Ascending aorta (tissue), 2 donors: Measurements from ENCODE around the gene GRK7. TPM values are rescaled to one million over a fixed set of nuclear protein-coding genes. Genes with fewer than 3 reads are reported as not detected.

Source experiments
- DNase-seq, 2 donors: peaks; one replicate each; pipeline ENCODE4 v3.0.0-alpha.2; 2019; ENCODE audit warnings: low spot score in 2 of 2
- H3K27ac ChIP-seq, 2 donors: fragments of 200-600 bp; sonication (generic); one replicate each; pipeline ENCODE4 v1.5.1; 2016 to 2017; ENCODE audit warnings: mild to moderate bottlenecking in 1 of 2
- H3K27me3 ChIP-seq: fragments of 200-600 bp; sonication (generic); one replicate; pipeline ENCODE4 v1.5.1; 2017
- H3K36me3 ChIP-seq, 2 donors: fragments of 200-600 bp; sonication (generic); one replicate each; pipeline ENCODE4 v1.5.1; 2016
- H3K4me1 ChIP-seq, 2 donors: fragments of 200-600 bp; sonication (generic); one replicate each; pipeline ENCODE4 v1.5.1; 2016 to 2017; ENCODE audit warnings: mild to moderate bottlenecking in 1 of 2
- H3K4me3 ChIP-seq, 2 donors: fragments of 200-600 bp; sonication (generic); one replicate each; pipeline ENCODE4 v1.5.1; 2016 to 2017; ENCODE audit warnings: mild to moderate bottlenecking in 1 of 2
- H3K9me3 ChIP-seq, 2 donors: fragments of 200-600 bp; sonication (generic); one replicate each; pipeline ENCODE4 v1.5.1; 2016
- CTCF ChIP-seq, 3 experiments: fragments of 200-600 bp in 2 of 3; fragments of 450-650 bp in 1 of 3; sonication (generic) in 2 of 3; IDR thresholded peaks; one replicate each; pipeline ENCODE4 v1.5.1; 2016 to 2019; ENCODE audit warnings: antibody characterized with exemption in 3 of 3, mild to moderate bottlenecking in 1 of 3, moderate library complexity in 1 of 3
- intact Hi-C: fragments of 100-400 bp; cut with DNase I; formaldehyde crosslinking; loops from one replicate; pipeline ENCODE4 v1.15.1; 2023
- total RNA-seq: library from RNA; depleted of rRNA; stranded (reverse); fragments of >200 nt; gene quantifications from one replicate; pipeline ENCODE4 v1.1.0, GENCODE V29; 2016

The GRK7 gene
- total RNA-seq, 1 donor from 2014 or later = not detected

GRCh38 chr3:141735770-141736465 lies 27.3 kb upstream of the GRK7 start:
- H3K9me3 ChIP-seq = no peaks in the 10 kb centered on the region
- peaks cover 0 to 16% of the 10 kb centered on the region in 2 donors for H3K4me1 ChIP-seq
- no peak for DNase-seq
- H3K27me3 ChIP-seq = no peaks in the 10 kb centered on the region
- no peaks in the 10 kb centered on the region for H3K36me3 ChIP-seq
- TF ChIP-seq CTCF (IDR thresholded peaks at IDR 0.05) = no peak
- intact Hi-C loops = loop anchor here (5.0 kb wide), 4 partner anchors 79 to 711 kb away; partner anchors contain the start of genes RASA2 and XRN1
- H3K4me3 ChIP-seq = no peak overlapping the region
- H3K27ac ChIP-seq = no peak overlapping the region

- H3K36me3 ChIP-seq = no peaks in the 10 kb centered on the region
- intact Hi-C loops = loop anchor here (5.0 kb wide), 4 partner anchors 80 to 710 kb away; partner anchors contain the start of genes RASA2 and XRN1
- peak overlapping the region in 1 of 2 donors; percentile 93 for H3K27ac ChIP-seq
- TF ChIP-seq CTCF (IDR thresholded peaks at IDR 0.05) = no peak
- H3K9me3 ChIP-seq = no peaks in the 10 kb centered on the region
- no peak for DNase-seq
- H3K27me3 ChIP-seq = no peaks in the 10 kb centered on the region
- H3K4me3 ChIP-seq = no peak overlapping the region
- H3K4me1 ChIP-seq = peaks cover 0 to 20% of the 10 kb centered on the region in 2 donors
Observed at GRCh38 chr3:141737093-141737492, 26.1 kb upstream of the GRK7 start.

- Histone ChIP-seq H3K36me3 (no peaks in the 10 kb centered on the region), H3K27me3 (no peaks in the 10 kb centered on the region), H3K4me1 (peaks cover 0 to 22% of the 10 kb centered on the region in 2 donors), H3K4me3 (peak overlapping the region; percentile 91 to 97), H3K27ac (peak overlapping the region; percentile 93 to 99), H3K9me3 (no peaks in the 10 kb centered on the region)
- intact Hi-C loops = loop anchor here (1.0 to 5.0 kb wide), 8 partner anchors 26 to 710 kb away; partner anchors contain the start of genes ATP1B3, RASA2 and XRN1
- no peak for TF ChIP-seq CTCF (IDR thresholded peaks at IDR 0.05)
- DNase-seq = no peak
Observed at GRCh38 chr3:141737678-141738021, 25.6 kb upstream of the GRK7 start.

DNA sequence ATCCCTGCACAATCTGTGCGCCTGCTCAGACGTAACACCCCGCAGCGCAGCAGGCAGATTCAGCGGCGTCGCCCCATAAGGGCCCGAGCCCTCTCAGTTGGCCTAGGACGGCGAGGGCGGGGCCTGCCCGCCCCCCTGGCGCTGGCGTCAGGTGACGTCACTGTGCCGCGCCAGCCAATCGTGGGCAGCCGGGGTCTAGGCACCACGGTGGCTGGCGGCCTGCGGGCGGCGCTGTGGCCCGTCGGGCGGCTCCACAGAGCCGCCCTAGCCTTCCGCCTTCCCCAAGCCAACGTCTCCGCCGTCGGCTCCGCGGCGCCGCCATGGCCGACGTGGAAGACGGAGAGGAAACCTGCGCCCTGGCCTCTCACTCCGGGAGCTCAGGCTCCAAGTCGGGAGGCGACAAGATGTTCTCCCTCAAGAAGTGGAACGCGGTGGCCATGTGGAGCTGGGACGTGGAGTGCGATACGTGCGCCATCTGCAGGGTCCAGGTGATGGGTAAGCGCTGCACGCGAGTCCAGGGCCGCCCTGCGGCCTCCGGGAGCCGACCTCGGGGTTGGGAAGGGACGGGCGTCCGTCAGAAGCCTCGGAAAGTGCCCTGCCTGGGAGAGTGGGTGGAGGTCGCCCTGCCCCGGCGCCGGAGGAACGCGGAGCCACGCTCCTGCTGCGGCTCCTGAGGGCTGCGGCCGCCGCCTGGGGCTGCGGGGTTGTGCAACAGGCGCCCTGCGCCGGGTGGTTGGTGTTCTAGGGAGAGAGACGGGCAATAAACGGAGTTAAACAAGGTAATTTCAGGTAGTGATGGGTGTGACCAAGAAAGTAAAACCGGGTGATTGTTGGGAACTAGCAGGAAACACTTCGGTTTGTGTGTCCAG lies 25.0 kb upstream of the GRK7 start, which contains the start of gene RNF7:
Gene RNF7 (plus strand): TSS at position 277 of the 869 bp plus-strand sequence. CDS start 44 bp downstream, at position 321.
- peak; percentile 85 to 98 for DNase-seq
- H3K27me3 ChIP-seq = no peaks in the 10 kb centered on the region
- peak within 1 kb of the TSS; percentile 93 to 99 for H3K27ac ChIP-seq
- peaks cover 0 to 24% of the 10 kb centered on the region in 2 donors for H3K4me1 ChIP-seq
- peak within 1 kb of the TSS; percentile 91 to 97 for H3K4me3 ChIP-seq
- H3K36me3 ChIP-seq = no peaks in the 10 kb centered on the region
- intact Hi-C loops = loop anchor here (1.0 to 5.0 kb wide), 8 partner anchors 27 to 709 kb away; partner anchors contain the start of genes ATP1B3, RASA2 and XRN1
- TF ChIP-seq CTCF (IDR thresholded peaks at IDR 0.05) = peak; percentile 87 to 97 (median 89)
- no peaks in the 10 kb centered on the region for H3K9me3 ChIP-seq

DNA sequence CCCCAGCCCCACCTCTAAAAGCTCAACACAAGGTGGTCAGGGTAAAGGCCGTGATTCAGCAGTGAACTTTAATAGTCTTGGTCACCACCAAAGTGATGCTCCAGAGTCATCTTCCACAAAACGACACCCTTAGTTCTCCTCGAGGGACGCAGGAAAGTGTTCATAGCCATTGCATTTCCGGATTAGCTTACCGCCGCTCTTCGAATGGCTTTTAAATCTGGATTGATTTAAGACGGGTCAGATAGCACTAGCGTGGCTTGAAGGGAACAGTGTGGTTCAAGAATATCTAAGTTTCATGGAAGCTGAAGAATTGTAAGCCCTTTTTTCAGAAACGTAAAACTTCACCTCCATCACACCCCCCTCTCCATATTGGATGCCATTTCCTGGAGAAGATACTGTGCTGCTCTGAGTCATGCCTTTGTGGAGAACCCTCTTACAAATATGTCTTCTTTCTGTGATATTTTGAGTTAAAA lies 24.3 kb upstream of the GRK7 start:
- peaks cover 0 to 31% of the 10 kb centered on the region in 2 donors for H3K4me1 ChIP-seq
- intact Hi-C loops = loop anchor here (1.0 to 5.0 kb wide), 8 partner anchors 28 to 708 kb away; partner anchors contain the start of genes ATP1B3, RASA2 and XRN1
- H3K27ac ChIP-seq = peak overlapping the region; percentile 93 to 99
- no peak for TF ChIP-seq CTCF (IDR thresholded peaks at IDR 0.05)
- H3K36me3 ChIP-seq = no peaks in the 10 kb centered on the region
- H3K4me3 ChIP-seq = peak overlapping the region; percentile 91 to 97
- DNase-seq = no peak
- H3K9me3 ChIP-seq = no peaks in the 10 kb centered on the region
- no peaks in the 10 kb centered on the region for H3K27me3 ChIP-seq
